Superior temporal gyrus (tissue), 1 donor: ENCODE measurements around the gene CWF19L1.
"Not testable (repeated sequence)": the region's sequence is repeated elsewhere in the genome, so short reads cannot be mapped to it uniquely, and the experiment has no call there.

ENCODE experiments used
- DNase-seq: peaks from one replicate; pipeline ENCODE4 v3.0.0-alpha.2; 2016; ENCODE audit errors: extremely low spot score

CWF19L1 gene

DNA sequence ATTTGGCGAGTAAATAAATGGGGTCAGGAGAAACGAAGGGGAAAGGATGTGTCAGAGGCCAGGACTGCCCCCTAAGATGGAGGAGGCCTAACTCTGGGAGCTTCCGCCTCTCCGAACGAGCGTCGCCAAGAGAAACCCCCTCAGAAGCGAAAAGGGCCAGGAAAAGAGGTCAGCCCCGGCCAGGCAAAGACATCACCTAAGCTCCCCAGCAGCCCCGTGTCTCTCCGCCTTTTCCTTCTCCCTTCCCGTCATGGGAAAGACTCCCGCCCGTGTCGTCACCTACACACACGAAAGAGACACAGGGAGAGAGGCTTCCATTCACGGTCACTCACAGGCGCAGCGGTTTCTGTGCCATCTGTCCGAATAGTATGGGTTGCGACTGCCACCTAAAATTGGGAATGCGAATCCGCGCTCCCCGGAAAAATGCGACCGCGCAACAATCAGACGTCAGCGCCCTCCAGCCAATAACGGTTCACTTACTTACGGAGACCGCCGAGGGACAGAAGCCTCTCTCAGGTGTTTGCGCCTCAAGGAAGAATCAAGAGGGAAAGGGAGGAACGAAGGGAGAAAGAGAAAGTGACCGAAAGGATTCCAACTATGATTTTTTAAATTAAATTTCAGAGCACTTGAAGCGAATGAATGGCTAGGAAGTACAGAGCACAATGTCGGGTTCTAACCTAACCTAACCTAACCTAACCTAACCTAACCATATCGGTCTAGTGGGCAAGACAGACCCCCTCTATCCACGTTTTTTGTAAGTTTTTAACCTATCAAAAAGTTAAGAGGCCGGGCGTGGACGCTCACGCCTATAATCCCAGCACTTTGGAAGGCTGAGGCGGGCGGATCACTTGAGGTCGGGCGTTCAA is at the start of gene CWF19L1:
Gene CWF19L1 (minus strand): TSS at position 400 of the 866 bp plus-strand sequence. CDS start 45 bp downstream, at position 355.
- peak; percentile 91 for DNase-seq

DNA sequence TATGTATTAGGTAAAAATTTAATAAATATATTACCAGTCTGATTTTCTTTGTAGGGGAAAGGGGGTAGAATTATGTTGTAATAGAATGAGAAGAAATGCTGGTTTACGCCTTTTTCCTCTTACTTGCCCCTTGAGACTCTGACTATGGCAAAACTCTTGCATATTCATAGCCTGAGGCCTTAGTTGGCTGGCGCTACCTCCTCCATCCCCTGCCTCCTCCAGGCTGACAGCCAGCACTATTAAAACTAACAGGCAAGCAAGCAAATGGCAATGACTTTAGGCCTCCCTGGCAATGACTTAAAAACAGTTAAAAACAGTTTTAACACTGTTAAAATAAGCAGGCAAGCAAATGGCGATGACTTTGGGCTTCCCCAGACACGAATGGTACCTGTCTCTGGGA is 48.2 kb upstream of the CWF19L1 start:
- DNase-seq: no peak

DNA sequence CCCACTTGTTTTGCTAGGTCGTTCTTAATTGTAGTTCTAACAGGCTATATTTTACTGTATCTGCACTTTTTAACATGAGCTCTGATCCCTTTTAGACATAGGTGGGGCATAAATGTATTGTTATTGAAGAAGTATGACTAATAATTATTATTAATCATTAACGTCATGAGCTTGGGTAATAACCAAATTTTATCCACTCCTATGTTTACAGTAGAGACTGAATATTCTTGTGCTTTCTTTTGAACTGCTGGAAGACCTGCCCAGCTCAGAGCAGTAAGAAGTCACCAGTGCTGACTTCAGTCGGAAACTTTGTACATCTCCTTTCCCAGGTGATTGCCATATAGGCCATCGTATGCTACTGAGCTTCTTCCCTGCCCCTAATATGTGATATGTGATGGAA is 43.9 kb upstream of the CWF19L1 start:
- no peak for DNase-seq

DNA sequence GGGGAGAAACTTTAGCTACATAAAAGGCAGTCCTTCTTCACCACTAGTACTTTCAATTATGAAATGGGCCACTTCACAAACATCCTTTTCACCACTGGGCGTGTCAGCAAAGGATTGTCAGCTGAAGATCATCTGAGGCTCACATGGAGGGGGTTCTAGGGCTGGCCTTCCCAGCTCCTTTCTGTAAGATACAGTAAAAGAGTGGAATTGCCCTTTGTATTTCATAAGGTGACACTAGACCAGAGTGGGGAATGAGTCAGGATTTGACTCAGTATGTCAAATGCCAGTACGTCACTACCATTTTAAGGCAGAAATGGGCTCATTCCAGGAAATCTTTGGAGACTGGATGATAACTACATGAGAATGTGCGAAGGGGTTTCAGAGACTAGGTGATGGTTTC is 40.2 kb upstream of the CWF19L1 start:
- DNase-seq: no peak

DNA sequence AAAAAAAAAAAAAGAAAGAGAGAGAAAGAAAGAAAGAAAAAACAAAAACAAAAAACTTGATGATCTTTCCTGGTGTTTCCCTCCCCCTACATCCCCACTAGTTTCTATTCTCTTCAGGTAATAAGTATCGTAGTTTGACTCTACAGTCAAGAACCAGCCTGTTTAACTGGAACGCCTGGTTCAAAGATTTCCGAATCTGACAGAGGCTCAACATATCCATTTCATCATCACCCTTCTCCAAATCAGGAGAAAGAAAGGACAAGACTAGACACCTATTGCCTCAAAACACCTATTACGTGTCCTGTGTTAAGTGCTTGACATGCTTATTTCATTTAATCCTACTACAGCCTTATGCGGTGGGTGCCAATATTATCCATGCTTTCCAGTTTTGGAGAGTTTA is 39.4 kb upstream of the CWF19L1 start:
- no peak for DNase-seq

DNA sequence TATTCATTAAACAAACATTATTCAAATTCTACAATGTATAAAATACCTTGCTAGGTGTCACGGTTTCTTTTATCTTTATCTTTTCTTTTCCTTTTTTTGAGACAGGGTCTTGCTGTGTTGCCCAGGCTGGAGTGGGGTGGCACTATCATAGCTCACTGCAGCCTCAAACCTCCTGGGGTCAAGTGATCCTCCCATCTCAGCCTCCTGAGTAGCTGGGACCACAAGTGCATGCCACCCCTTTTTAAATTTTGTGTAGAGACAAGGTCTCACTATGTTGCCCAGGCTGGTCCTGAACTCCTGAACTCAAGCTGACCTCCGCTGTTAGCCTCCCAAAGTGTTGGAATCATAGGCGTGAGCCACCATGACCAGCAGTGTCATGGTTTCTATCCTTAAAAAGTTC is 37.0 kb upstream of the CWF19L1 start:
- DNase-seq: no peak

DNA sequence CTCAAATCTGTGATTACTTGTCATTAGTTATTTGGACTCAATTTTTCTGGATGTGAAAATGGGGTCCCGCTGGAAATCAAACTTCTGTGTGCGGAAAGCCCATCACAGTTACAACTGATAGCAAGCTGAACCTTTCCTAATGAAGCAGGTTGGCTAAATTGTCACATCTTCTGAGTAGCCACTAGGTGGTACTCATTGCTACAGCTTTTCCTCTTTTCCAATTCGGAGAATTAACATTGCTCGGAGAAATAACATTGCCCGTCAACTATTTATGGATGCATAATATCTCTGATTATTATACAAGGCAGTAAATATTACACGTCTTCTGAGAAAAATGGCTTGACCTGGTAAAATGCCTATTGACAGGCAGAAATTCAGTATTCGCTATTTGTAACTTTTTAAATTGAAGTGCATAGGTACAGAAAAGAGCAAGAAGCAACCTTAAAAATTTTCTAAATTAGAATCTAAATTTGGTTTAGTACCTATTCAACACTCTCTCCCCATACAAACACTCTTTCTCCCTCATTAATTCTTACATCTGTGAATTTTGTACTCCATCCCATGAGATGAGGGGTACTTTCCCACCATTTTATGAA is 36.4 kb upstream of the CWF19L1 start:
- DNase-seq: peak; percentile 80

DNA sequence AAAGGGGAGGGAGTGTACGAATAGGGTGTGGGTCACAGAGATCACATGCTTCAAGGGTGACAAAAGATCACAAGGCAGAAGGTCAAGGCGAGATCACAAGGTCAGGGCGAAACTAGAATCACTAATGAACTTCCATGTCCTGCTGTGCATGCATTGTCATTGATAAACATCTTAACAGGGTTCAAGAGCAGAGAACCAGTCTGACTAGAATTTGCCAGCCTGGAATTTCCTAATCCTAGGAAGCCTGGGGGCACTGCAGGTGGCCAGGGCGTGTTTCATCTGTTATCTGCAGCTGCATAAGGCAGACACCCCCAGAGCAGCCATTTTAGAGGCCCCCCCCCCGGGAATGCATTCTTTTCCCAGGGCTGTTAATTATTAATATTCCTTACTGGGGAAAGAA is 33.7 kb upstream of the CWF19L1 start:
- DNase-seq: not testable (repeated sequence)

DNA sequence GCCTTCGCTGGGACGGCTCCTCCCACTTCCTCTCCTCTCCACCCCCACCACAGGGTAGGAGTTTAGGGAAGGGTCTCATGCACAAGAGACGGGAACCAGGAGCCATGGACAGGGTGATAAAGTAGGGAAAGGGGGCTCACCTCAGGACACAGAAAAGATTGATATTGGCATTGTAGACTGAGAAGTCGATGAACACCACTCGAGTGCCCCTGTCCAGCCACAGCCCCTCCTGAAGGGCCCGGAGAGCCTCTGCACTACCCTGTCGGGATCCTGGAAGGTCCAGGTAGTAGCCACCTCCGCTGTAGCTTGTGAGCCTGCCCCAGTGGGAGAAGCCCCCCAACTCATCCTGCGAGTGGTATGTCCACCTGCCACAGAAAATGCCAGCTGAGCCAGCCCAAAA is 29.8 kb upstream of the CWF19L1 start:
- DNase-seq: no peak

DNA sequence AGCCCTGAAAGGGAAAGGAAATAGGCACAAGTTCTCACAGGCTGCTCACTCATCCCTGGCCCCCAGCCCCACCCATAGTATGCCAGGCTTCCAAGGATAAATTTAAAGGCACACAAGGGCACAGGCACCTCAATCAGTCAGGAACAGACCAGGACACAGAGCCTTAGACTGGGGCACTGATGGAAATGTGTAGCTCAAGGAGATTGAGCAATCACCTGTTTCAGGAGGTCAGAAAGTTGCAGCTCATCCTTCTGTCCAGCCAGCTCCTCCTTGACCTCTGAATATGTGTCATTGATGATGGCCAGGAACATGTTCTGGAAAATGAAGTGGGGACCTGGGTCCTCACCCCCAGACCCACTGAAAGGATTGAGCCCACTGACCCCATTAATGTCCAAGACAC is 25.6 kb upstream of the CWF19L1 start:
- DNase-seq: no peak

DNA sequence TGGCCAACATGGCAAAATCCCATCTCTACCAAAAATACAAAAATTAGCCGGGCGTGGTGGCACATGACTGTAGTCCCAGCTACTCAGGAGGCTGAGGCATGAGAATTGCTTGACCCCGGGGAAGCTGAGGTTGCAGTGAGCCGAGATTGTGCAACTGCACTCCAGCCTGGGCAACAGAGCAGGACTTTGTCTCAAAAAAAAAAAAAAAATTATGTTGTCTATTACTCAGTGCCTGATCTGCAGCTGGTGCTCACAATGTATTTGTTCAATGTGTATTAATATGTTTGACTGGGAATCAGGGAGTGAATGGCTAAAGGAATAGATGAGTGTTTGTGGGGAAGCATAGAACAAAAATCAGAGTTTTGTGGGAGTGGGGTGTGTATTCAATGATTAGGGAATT is 24.9 kb upstream of the CWF19L1 start:
- not testable (repeated sequence) for DNase-seq

DNA sequence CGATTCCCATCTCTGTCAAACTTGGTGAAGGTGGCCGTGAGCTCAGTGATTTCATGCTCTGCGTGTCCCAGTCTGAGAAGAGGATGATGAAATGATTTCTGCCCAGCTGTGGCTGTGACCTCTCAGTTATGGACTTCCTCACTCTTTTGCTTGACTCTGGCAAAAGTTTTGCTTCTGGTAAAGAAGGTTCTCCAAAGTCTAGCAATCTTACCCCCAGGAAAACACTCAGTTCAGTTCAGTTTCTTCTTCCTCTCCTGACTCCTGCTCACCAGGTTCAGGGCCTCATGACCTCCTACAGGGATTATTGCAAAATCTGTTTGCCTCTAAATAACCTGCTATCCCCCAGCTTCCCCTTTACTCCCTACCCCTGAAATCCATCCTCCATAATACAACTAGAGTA is 23.9 kb upstream of the CWF19L1 start:
- no peak for DNase-seq

DNA sequence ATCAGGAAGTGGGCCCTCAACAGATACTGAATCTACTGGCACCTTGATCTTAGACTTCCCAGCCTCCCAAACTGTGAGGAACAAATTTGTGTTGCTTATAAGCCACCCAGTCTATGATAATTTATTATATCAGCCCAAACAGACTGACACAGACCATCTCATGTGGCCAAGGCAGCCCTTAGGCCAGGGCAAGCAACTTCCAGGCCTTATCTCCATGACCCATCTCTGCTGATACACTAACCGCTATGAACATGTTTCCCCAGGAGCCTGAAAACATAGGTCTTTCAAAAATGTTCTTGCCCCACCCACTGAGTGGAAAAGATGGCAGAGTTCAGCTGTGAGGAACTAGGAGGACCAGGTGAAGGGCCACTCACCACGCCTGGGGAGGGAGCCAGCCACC is 22.2 kb upstream of the CWF19L1 start:
- no peak for DNase-seq

DNA sequence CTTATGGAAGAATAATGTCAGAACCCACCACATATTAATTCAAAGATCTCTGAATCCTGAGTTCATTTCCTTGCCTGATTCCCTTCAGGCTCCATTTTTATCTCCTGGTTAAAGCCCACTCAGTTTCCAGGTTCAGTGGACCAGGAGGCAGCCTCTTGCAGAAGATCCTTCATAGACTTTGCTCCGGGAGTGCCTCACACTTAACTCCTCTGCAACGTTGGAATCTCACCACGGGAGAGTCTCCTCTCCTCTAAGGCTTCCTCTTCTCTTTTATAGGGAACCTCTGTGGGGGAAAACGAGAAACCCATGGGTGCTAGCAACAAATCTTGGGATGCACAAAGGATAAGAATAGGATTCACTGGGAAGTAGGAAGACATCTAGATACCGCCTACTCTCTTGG is 20.8 kb upstream of the CWF19L1 start:
- no peak for DNase-seq

DNA sequence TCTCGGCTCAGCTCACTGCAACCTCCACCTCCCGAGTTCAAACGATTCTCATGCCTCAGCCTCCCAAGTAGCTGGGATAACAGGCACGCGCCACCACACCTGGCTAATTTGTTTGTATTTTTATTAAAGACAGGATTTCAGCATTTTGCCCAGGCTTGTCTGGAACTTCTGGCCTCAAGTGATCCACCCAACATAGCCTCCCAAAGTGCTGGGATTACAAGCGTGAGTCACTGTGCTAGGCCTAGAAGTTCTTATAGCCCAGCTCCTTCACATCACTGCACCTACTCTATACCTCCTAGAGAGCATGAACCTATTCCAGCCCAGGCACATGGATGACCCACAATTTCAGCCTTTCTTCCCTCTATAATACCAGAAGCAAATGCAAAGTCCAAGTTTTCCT is 20.3 kb upstream of the CWF19L1 start:
- DNase-seq: no peak

DNA sequence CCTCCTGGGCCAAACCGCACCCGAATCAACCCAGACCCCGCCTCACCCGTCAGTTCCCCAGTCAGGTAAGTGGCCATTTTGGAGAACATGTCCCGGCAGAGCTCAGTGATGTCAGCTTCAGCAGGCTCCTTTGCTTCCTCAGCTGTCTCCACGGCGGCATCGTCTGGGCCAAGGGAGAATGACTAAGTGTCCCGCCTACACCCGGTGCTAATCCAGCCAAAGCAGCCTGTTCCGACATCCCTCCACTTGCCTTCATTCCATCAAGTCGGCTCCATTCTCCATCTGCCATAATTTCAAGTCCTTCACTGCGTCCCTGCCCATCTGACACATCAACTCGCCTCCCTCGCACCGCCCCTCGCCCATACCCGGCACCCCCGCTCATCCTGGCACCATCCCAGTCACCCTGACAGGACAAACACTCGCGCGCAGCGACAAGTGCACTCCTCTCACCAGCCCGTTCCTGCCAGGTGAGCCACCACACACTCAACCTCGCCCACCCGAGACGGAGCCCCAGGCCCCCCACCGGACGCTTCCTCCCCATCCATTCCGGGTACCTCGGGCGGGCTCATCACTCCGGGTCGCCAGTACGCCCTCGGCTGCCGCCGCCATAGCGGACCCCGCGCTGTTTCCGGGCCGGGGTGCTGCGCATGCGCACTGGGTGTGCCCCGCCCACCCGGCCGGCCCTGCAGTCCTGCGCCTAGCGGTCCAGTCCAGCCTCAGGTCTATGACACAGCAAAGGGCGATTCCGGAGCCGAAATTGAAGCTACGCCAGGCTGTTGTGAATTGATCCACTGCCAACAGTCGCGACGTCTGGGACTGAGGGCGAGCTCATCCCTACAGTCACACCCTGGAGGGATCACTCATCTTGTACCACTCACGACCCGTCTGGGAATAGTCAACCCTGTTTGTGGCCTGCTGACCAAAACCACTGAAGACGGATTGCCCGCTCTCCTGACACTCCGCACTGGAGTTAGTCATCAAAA is 18.9 kb upstream of the CWF19L1 start, which contains the start of gene BLOC1S2:
Gene BLOC1S2 (minus strand): TSS at position 630 of the 983 bp plus-strand sequence. CDS start 21 bp downstream, at position 609.
- DNase-seq: peak; percentile 90

DNA sequence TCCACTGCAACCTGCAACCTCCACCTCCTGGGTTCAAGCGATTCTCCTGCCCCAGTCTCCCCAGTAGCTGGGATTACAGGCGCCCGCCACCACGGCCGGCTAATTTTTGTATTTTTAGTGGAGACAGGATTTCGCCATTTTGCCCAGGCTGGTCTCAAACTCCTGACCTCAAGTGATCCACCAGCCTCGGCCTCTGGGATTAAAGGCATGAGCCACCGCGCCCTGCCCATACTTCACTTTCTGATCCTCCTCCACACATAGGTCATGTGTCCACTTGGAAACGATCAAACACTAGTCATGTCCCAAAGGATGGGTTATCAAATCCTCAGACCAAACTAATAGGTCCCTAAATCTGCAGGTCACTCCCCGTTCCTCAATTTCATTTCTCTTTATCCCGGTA is 17.9 kb upstream of the CWF19L1 start:
- DNase-seq: not testable (repeated sequence)

DNA sequence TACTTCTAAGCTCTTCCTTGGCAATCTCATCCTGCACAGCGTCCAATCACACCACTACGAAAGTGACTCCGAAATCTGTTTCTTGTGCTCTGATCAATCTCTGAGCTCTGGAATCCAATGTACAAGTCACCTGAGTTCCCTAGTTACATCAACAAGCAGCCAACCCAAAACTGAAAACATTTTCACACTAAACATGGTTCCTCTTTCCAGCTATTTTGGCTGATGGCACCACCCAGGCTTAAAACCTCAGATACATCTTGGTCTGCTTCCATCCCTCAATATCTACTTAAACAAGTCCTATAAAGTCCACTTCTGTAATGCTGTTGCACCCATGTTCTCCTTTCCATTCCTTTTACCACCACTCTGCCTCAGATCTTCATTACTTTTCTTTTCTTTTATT is 15.5 kb upstream of the CWF19L1 start:
- DNase-seq: no peak

DNA sequence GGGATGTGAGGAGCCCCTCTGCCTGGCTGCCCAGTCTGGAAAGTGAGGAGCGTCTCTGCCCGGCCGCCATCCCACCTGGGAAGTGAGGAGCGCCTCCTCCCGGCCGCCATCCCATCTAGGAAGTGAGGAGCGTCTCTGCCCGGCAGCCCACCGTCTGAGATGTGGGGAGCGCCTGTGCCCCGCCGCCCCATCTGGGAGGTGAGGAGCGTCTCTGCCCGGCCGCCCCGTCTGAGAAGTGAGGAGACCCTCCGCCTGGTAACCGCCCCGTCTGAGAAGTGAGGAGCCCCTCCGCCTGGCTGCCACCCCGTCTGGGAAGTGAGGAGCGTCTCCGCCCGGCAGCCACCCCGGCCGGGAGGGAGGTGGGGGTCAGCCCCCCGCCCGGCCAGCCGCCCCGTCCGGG is 9.5 kb upstream of the CWF19L1 start:
- DNase-seq: not testable (repeated sequence)

DNA sequence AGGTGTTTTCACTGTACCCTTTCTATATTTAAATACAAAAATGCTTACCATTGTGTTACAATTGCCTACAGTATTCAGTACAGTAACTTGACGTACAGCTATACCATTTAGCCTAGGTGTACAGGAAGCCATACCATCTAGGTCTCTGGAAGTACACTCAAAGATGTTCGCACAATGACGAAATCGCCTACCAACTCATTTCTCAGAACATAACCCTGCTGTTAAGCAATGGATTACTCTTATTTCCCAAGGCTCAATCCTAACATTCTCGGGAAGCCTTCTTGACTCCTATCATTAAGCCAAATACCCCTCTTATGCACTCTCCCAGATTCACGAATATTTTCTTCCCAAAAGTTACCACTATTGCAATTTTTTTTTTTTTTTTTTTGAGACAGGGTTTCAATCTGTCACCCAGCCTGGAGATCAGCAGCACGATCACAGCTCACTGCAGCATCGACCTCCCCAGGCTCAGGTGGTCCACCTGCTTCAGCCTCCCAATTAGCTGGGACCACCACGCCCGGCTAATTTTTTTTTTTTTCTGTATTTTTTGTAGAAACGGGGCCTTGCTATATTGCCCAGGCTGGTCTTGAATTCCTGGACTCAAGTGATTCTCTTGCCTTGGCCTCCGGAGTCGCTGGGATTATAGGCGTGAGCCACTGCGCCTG is 1.5 kb downstream of the CWF19L1 start:
- DNase-seq: no peak

DNA sequence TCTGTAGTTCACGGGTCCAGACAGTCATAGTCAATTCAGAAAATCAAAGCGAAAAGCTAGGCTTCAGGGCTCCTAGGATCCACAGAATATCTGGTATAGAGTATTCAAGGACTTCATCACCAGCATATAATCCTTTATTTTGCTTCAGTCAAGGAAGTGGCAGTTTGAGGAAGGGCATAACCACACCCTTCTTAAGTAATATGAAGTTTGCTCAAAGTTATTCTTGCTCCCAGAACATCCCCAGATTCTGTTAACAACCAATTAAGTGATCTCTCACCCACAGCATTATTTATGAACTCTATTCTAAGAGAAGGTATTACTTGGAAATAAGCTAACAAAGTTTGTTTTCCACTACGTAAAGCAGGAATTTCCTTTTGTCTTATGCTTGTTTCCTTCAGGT is 13.2 kb downstream of the CWF19L1 start:
- no peak for DNase-seq

DNA sequence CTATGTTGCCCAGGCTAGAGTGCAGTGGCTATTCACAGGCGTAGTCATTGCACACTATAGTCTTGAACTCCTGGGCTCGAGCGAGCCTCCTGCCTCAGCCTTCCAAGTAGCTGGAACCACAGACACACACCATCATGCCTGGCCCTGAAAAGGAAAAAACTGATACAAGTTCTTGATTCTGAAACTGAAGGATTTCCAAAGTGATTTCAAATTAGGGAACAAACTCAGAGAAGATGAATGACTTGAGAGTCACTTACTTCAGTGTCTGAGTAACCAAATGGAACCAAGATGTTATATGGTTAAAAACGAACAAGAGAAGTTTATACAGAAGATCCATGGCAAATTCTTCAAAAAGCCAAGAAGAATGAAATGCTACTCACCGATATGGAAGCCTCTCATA is 14.4 kb downstream of the CWF19L1 start:
- no peak for DNase-seq
